Left colon (tissue), 2 donors: ENCODE measurements around the gene POFUT2. TPM values are rescaled to one million over a fixed set of nuclear protein-coding genes. Genes with fewer than 3 reads are reported as not detected.

Experiments used
- ATAC-seq: fragments of 200-7000 bp; cut with Tn5 transposase; one replicate; pipeline ENCODE4 v1.9.1; 2020; ENCODE audit warnings: mild to moderate bottlenecking, moderate library complexity
- DNase-seq, 2 donors: peaks; one replicate each; pipeline ENCODE4 v3.0.0-alpha.2; 2020
- intact Hi-C, 2 donors: fragments of 100-400 bp; cut with DNase I in 1 of 2; cut with micrococcal nuclease in 1 of 2; formaldehyde crosslinking; loops; one replicate each; pipeline versions ENCODE4 v1.11.2 to v1.14.0; 2022; cut with DNase I, micrococcal nuclease
- total RNA-seq, 2 donors: library from RNA; stranded (reverse); fragmentation: NEBNext Ultra II Directional; extraction: Animal tissue kit (Norgen Biotek cat#: 25700); gene quantifications; one replicate each; pipeline ENCODE4 v1.2.1, GENCODE V29; 2021
- donor health status: DM: no; HTN: no; CAD: no.
- donor health status: DM: yes; HTN: yes; CAD: no.

The POFUT2 gene
- total RNA-seq, 2 donors from 2014 or later, result 21.7 to 26.1 TPM

GRCh38 chr21:45302082-45303061 is 14.7 kb upstream of the POFUT2 start:
- ATAC-seq, result no peak
- peak; percentile 43 to 76 for DNase-seq
- intact Hi-C loops, result no loop called here

GRCh38 chr21:45301521-45302081 is 13.9 kb upstream of the POFUT2 start:
- ATAC-seq (no peak), DNase-seq (peak; percentile 3 to 25)
- intact Hi-C loops, result no loop called here

- DNase-seq (peak; percentile 4 to 18), ATAC-seq (no peak)
- intact Hi-C loops, result no loop called here
These were observed 13.3 kb upstream of the POFUT2 start for GRCh38 chr21:45300786-45301520.

GRCh38 chr21:45299864-45300785 is 12.4 kb upstream of the POFUT2 start:
- intact Hi-C loops, result no loop called here
- ATAC-seq (no peak), DNase-seq (peak; percentile 3 to 23)

- intact Hi-C loops, result no loop called here
- no peak for ATAC-seq
- peak; percentile 14 to 28 for DNase-seq
These were observed 11.6 kb upstream of the POFUT2 start for GRCh38 chr21:45299026-45299863.

- intact Hi-C loops, result no loop called here
- ATAC-seq, result no peak
- no peak for DNase-seq
These were observed 10.2 kb upstream of the POFUT2 start for GRCh38 chr21:45297869-45298268.

GRCh38 chr21:45297329-45297728 is 9.6 kb upstream of the POFUT2 start:
- intact Hi-C loops, result no loop called here
- ATAC-seq, result no peak
- no peak for DNase-seq

- ATAC-seq, result no peak
- intact Hi-C loops, result no loop called here
- DNase-seq, result no peak
These were observed 8.9 kb upstream of the POFUT2 start for GRCh38 chr21:45296638-45297037.

- DNase-seq (peak; percentile 15 to 54), ATAC-seq (no peak)
- intact Hi-C loops, result no loop called here
These were observed 8.1 kb upstream of the POFUT2 start for GRCh38 chr21:45295576-45296365.

GRCh38 chr21:45294509-45295291 is 7.0 kb upstream of the POFUT2 start:
- ATAC-seq (peak; percentile 13), DNase-seq (peak; percentile 50 to 87)
- intact Hi-C loops, result loop anchor here (5.0 kb wide), 2 partner anchors 143 to 148 kb away; no protein-coding TSS in a partner anchor

- DNase-seq, result peak in 1 of 2 donors; percentile 10
- ATAC-seq, result no peak
- intact Hi-C loops, result loop anchor here (5.0 kb wide), 2 partner anchors 143 to 148 kb away; no protein-coding TSS in a partner anchor
These were observed 6.2 kb upstream of the POFUT2 start for GRCh38 chr21:45293726-45294401.

- ATAC-seq, result no peak
- intact Hi-C loops, result loop anchor here (5.0 kb wide), 2 partner anchors 144 to 149 kb away; no protein-coding TSS in a partner anchor
- DNase-seq, result peak in 1 of 2 donors; percentile 11
These were observed 5.6 kb upstream of the POFUT2 start for GRCh38 chr21:45293220-45293725.

- ATAC-seq, result peak; percentile 62
- DNase-seq, result peak; percentile 77 to 79
These were observed 4.9 kb upstream of the POFUT2 start for GRCh38 chr21:45292399-45293219.

More at GRCh38 chr21:45292399-45293219, 4.9 kb upstream of the POFUT2 start:
- intact Hi-C loops, result loop anchor here (5.0 kb wide), 2 partner anchors 145 to 150 kb away; no protein-coding TSS in a partner anchor
